ENCODE results near the gene SETD9. TPM values are rescaled to one million over a fixed set of nuclear protein-coding genes. Genes with fewer than 3 reads are reported as not detected.

Gene SETD9
- total RNA-seq, 1 donor from 2014 or later: 5.7 TPM

DNA sequence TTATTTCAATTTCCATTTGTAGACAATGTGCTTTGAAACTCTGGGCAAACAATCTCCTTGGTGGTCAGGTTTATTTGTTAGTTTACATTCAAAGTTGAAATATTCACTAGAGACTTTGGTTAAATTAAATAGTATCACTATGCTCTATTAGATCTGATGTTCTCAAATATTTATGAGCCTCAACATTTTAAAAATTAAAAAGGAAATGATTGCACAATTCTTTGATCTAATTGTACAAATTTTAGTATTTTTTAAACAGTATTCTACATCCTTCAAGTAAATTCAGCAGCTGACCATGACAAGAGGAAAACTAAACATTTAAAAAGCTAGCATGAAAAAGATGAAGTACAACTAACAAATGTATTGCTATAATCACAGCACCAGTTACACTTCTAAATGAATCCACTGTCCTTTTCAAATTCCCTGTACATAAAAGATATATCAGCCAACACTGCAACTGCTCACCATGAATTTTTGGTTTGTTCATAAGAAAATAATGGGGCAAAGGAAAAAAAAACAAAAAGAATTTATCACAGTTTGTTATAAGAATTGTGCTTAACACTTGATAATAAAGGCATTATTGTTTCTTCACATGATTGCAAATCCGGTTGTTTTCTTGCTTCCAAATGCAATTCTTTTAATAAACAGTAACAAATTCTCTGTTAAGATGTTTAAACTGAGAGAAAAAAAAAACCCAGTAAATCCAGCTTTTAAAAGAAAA is 10.7 kb downstream of the SETD9 start:
- no peaks in the 10 kb centered on the region for H3K27me3 ChIP-seq (ENCODE audit: control insufficient read depth in 3 of 3, insufficient read depth in 3 of 3, low read length in 3 of 3)
- H3K36me3 ChIP-seq (ENCODE audit: control insufficient read depth in 3 of 3, insufficient read depth in 3 of 3, low read length in 3 of 3): peaks cover 21 to 28% (median 28%) of the 10 kb centered on the region in 3 donors
- no peaks in the 10 kb centered on the region for H3K9me3 ChIP-seq (ENCODE audit: control insufficient read depth in 3 of 3, low read length in 3 of 3)
- no peak overlapping the region for H3K4me3 ChIP-seq (ENCODE audit: low read length in 3 of 3)
- H3K9ac ChIP-seq (ENCODE audit: low read depth in 1 of 3, low read length in 3 of 3): no peak overlapping the region
- no peak overlapping the region for H3K27ac ChIP-seq (ENCODE audit: low read depth, low read length)
- H3K4me1 ChIP-seq (ENCODE audit: control insufficient read depth in 3 of 3, insufficient read depth in 3 of 3, low read length in 3 of 3): peaks cover 8 to 13% (median 11%) of the 10 kb centered on the region in 3 donors

- Histone ChIP-seq H3K27me3 (ENCODE audit: control insufficient read depth in 3 of 3, insufficient read depth in 3 of 3, low read length in 3 of 3) (no peaks in the 10 kb centered on the region), H3K9me3 (ENCODE audit: control insufficient read depth in 3 of 3, low read length in 3 of 3) (no peaks in the 10 kb centered on the region), H3K9ac (ENCODE audit: low read depth in 1 of 3, low read length in 3 of 3) (no peak overlapping the region), H3K36me3 (ENCODE audit: control insufficient read depth in 3 of 3, insufficient read depth in 3 of 3, low read length in 3 of 3) (peaks cover 27 to 46% (median 42%) of the 10 kb centered on the region in 3 donors), H3K27ac (ENCODE audit: low read depth, low read length) (no peak overlapping the region), H3K4me1 (ENCODE audit: control insufficient read depth in 3 of 3, insufficient read depth in 3 of 3, low read length in 3 of 3) (peaks cover 4 to 5% (median 5%) of the 10 kb centered on the region in 3 donors), H3K4me3 (ENCODE audit: low read length in 3 of 3) (no peak overlapping the region)
Measured at GRCh38 chr5:56922922-56923321, 13.5 kb downstream of the SETD9 start.

- Histone ChIP-seq H3K9me3 (ENCODE audit: control insufficient read depth in 3 of 3, low read length in 3 of 3) (no peaks in the 10 kb centered on the region), H3K9ac (ENCODE audit: low read depth in 1 of 3, low read length in 3 of 3) (no peak overlapping the region), H3K36me3 (ENCODE audit: control insufficient read depth in 3 of 3, insufficient read depth in 3 of 3, low read length in 3 of 3) (peaks cover 24 to 56% (median 49%) of the 10 kb centered on the region in 3 donors), H3K4me1 (ENCODE audit: control insufficient read depth in 3 of 3, insufficient read depth in 3 of 3, low read length in 3 of 3) (no peaks in the 10 kb centered on the region), H3K27me3 (ENCODE audit: control insufficient read depth in 3 of 3, insufficient read depth in 3 of 3, low read length in 3 of 3) (no peaks in the 10 kb centered on the region), H3K4me3 (ENCODE audit: low read length in 3 of 3) (no peak overlapping the region), H3K27ac (ENCODE audit: low read depth, low read length) (no peak overlapping the region)
Measured at GRCh38 chr5:56934325-56934724, 24.9 kb downstream of the SETD9 start.

GRCh38 chr5:56938858-56939257 is 29.5 kb downstream of the SETD9 start:
- no peaks in the 10 kb centered on the region for H3K9me3 ChIP-seq (ENCODE audit: control insufficient read depth in 3 of 3, low read length in 3 of 3)
- peaks cover 0 to 3% (median 3%) of the 10 kb centered on the region in 3 donors for H3K4me1 ChIP-seq (ENCODE audit: control insufficient read depth in 3 of 3, insufficient read depth in 3 of 3, low read length in 3 of 3)
- peaks cover 21 to 59% (median 57%) of the 10 kb centered on the region in 3 donors for H3K36me3 ChIP-seq (ENCODE audit: control insufficient read depth in 3 of 3, insufficient read depth in 3 of 3, low read length in 3 of 3)
- no peak overlapping the region for H3K27ac ChIP-seq (ENCODE audit: low read depth, low read length)
- no peak overlapping the region for H3K4me3 ChIP-seq (ENCODE audit: low read length in 3 of 3)
- H3K9ac ChIP-seq (ENCODE audit: low read depth in 1 of 3, low read length in 3 of 3): no peak overlapping the region
- H3K27me3 ChIP-seq (ENCODE audit: control insufficient read depth in 3 of 3, insufficient read depth in 3 of 3, low read length in 3 of 3): no peaks in the 10 kb centered on the region

DNA sequence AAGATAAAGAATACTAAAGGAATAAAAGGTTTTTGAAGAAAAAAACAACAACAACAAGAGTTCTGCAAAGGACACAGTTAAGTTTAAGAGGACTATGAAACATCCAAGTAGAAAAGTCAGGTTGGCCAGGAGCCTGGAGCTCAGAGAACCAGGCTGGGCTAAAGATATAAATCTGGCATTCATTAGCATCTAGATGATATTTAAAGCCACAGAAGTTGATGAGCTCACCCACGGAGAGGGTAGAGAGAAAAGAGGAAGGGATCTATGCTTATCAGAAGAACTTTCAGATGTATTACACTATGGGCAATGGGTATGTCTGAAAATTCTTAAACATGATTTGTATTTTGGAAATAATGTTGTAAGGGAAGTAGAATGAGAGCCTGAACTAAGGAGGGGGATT is 32.6 kb downstream of the SETD9 start:
- Histone ChIP-seq H3K36me3 (ENCODE audit: control insufficient read depth in 3 of 3, insufficient read depth in 3 of 3, low read length in 3 of 3) (peaks cover 12 to 49% (median 44%) of the 10 kb centered on the region in 3 donors), H3K9me3 (ENCODE audit: control insufficient read depth in 3 of 3, low read length in 3 of 3) (no peaks in the 10 kb centered on the region), H3K4me3 (ENCODE audit: low read length in 3 of 3) (no peak overlapping the region)

GRCh38 chr5:56947052-56947451 is 37.7 kb downstream of the SETD9 start:
- Histone ChIP-seq H3K27ac (ENCODE audit: low read depth, low read length) (no peak overlapping the region), H3K9me3 (ENCODE audit: control insufficient read depth in 3 of 3, low read length in 3 of 3) (no peaks in the 10 kb centered on the region), H3K9ac (ENCODE audit: low read depth in 1 of 3, low read length in 3 of 3) (no peak overlapping the region), H3K4me3 (ENCODE audit: low read length in 3 of 3) (no peak overlapping the region), H3K36me3 (ENCODE audit: control insufficient read depth in 3 of 3, insufficient read depth in 3 of 3, low read length in 3 of 3) (peaks cover 6 to 22% (median 13%) of the 10 kb centered on the region in 3 donors), H3K27me3 (ENCODE audit: control insufficient read depth in 3 of 3, insufficient read depth in 3 of 3, low read length in 3 of 3) (no peaks in the 10 kb centered on the region), H3K4me1 (ENCODE audit: control insufficient read depth in 3 of 3, insufficient read depth in 3 of 3, low read length in 3 of 3) (peaks cover 3 to 18% (median 3%) of the 10 kb centered on the region in 3 donors)

More for the DNA sequence above, 32.6 kb downstream of the SETD9 start:
- no peaks in the 10 kb centered on the region for H3K27me3 ChIP-seq (ENCODE audit: control insufficient read depth in 3 of 3, insufficient read depth in 3 of 3, low read length in 3 of 3)
- peaks cover 0 to 3% (median 3%) of the 10 kb centered on the region in 3 donors for H3K4me1 ChIP-seq (ENCODE audit: control insufficient read depth in 3 of 3, insufficient read depth in 3 of 3, low read length in 3 of 3)
- no peak overlapping the region for H3K9ac ChIP-seq (ENCODE audit: low read depth in 1 of 3, low read length in 3 of 3)
- H3K27ac ChIP-seq (ENCODE audit: low read depth, low read length): no peak overlapping the region

- peak overlapping the region; percentile 75 to 82 (median 75) for H3K4me3 ChIP-seq (ENCODE audit: low read length in 3 of 3)
- H3K9ac ChIP-seq (ENCODE audit: low read depth in 1 of 3, low read length in 3 of 3): peak overlapping the region; percentile 63 to 81 (median 69)
- H3K9me3 ChIP-seq (ENCODE audit: control insufficient read depth in 3 of 3, low read length in 3 of 3): no peaks in the 10 kb centered on the region
- H3K27ac ChIP-seq (ENCODE audit: low read depth, low read length): peak overlapping the region; percentile 32
- peaks cover 0 to 5% (median 4%) of the 10 kb centered on the region in 3 donors for H3K36me3 ChIP-seq (ENCODE audit: control insufficient read depth in 3 of 3, insufficient read depth in 3 of 3, low read length in 3 of 3)
- H3K4me1 ChIP-seq (ENCODE audit: control insufficient read depth in 3 of 3, insufficient read depth in 3 of 3, low read length in 3 of 3): peaks cover 3 to 22% (median 5%) of the 10 kb centered on the region in 3 donors
- H3K27me3 ChIP-seq (ENCODE audit: control insufficient read depth in 3 of 3, insufficient read depth in 3 of 3, low read length in 3 of 3): no peaks in the 10 kb centered on the region
Measured at GRCh38 chr5:56950626-56951125, 41.3 kb downstream of the SETD9 start.

DNA sequence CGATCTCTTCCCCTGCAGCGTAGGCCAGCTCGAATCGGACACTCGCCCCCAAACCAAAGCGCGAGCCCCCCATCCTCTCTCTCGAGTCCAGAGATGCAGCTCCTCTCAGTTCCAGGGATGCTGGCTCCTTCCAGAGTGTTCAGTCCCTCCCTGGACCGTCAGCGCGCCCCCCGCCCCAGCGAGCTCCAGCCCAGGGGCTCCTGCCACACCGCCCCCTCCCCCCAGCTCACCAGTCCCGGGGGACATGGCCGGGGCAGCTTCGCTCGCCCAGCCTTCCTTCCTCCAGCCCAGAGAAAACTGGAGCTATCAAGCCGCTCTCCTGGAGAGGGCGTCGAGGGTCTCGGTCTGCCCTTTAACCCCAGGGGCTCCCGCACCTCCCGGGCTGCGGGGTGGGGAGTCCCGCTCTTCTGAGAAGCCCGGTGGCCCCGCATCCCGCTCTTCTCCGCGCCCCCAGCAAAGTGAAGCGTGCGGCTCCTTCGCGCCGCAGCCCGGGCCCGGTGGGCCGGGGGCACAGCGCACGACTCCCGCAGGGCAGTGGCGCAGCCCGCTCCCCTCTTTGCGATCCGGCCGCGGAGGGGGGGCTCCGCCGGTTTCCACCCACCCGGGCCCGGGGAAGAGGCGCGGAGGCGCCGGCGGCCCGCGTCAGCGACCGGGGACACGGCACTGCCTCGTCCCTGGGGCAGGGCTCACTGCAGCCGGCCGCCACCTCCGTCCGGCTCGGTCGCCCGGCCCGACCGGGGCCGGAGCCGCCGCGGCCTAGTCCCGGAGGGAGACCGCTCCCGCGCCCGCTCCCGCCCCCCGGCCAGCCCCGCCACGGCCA is 41.9 kb downstream of the SETD9 start:
- Histone ChIP-seq H3K9me3 (ENCODE audit: control insufficient read depth in 3 of 3, low read length in 3 of 3) (no peaks in the 10 kb centered on the region), H3K27me3 (ENCODE audit: control insufficient read depth in 3 of 3, insufficient read depth in 3 of 3, low read length in 3 of 3) (no peaks in the 10 kb centered on the region), H3K36me3 (ENCODE audit: control insufficient read depth in 3 of 3, insufficient read depth in 3 of 3, low read length in 3 of 3) (no peaks in the 10 kb centered on the region), H3K9ac (ENCODE audit: low read depth in 1 of 3, low read length in 3 of 3) (peak overlapping the region; percentile 63 to 81 (median 69)), H3K27ac (ENCODE audit: low read depth, low read length) (peak overlapping the region; percentile 32), H3K4me3 (ENCODE audit: low read length in 3 of 3) (peak overlapping the region; percentile 75 to 82 (median 75)), H3K4me1 (ENCODE audit: control insufficient read depth in 3 of 3, insufficient read depth in 3 of 3, low read length in 3 of 3) (peaks cover 3 to 22% (median 5%) of the 10 kb centered on the region in 3 donors)

DNA sequence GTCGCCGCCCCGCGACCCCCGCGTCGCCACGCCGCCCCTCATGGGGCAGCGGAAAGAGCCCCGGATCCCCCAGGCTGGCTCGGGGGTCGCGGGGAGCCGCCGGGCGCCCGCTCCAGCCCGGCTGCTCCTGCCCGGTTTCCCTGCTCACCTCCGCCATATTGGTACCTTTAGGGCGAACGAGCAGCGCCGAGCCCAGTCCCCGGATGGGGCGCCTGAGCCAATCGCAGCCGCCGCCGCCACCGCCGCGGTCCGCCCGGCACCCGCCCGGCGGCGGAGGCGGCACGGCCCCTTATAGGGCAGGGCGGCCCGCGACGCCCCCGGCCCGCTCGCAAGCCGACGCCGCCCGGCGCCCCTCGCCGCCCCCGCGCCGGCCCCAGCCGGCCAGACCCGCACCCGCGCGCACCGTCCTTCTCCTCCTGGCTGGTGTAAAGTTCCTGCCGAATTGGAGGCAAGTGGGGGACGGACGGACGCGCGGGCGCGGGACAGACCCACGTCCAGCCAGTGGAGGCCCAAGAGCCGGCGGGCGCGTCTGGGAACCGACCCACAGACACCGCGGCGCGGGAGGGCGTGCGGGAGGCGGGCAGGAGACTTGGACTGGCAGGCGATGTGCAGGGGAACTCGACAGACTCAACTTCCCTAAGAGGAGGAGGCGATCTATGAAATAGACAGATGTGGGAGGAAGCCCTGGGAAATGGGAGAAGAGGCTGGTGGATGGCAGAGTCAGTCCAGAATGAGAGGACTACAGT is 42.7 kb downstream of the SETD9 start, which contains the start of gene MIER3:
Gene MIER3 (minus strand): TSS at position 178 of the 746 bp plus-strand sequence. CDS start 21 bp downstream, at position 157.
- no peaks in the 10 kb centered on the region for H3K27me3 ChIP-seq (ENCODE audit: control insufficient read depth in 3 of 3, insufficient read depth in 3 of 3, low read length in 3 of 3)
- peak within 1 kb of the TSS; percentile 32 for H3K27ac ChIP-seq (ENCODE audit: low read depth, low read length)
- H3K9me3 ChIP-seq (ENCODE audit: control insufficient read depth in 3 of 3, low read length in 3 of 3): no peaks in the 10 kb centered on the region
- H3K36me3 ChIP-seq (ENCODE audit: control insufficient read depth in 3 of 3, insufficient read depth in 3 of 3, low read length in 3 of 3): no peaks in the 10 kb centered on the region
- peaks cover 3 to 22% (median 5%) of the 10 kb centered on the region in 3 donors for H3K4me1 ChIP-seq (ENCODE audit: control insufficient read depth in 3 of 3, insufficient read depth in 3 of 3, low read length in 3 of 3)
- peak within 1 kb of the TSS; percentile 75 to 82 (median 82) for H3K4me3 ChIP-seq (ENCODE audit: low read length in 3 of 3)
- peak within 1 kb of the TSS; percentile 63 to 81 (median 69) for H3K9ac ChIP-seq (ENCODE audit: low read depth in 1 of 3, low read length in 3 of 3)
